Natural killer cell treated with Interleukin-12 subunit alpha and Interleukin-12 subunit beta and Interleukin-15 and Interleukin-18, amount 100 ng/mL, for 72 hours (primary cell): ENCODE results near the gene SMIM26. TPM values are rescaled to one million over a fixed set of nuclear protein-coding genes. Genes with fewer than 3 reads are reported as not detected.

Experiments used
- ATAC-seq, 2 donors: fragments of 150-1000 bp; cut with Tn5 transposase in 1 of 2; sonication (Bioruptor Pico), chemical (Tn5 transposase) in 1 of 2; 2 replicates each; pipeline ENCODE4 v1.10.0; 2021
- DNase-seq: peaks from one replicate; pipeline ENCODE4 v3.0.0; 2022; ENCODE audit warnings: low spot score
- H3K27ac Mint-ChIP-seq, 2 donors: 1 replicate in 1 of 2; 2 replicates in 1 of 2; pipeline ENCODE4 v1.8.0; 2022; ENCODE audit warnings: mixed read lengths in 2 of 2, mild to moderate bottlenecking in 1 of 2, moderate library complexity in 1 of 2
- H3K27me3 Mint-ChIP-seq, 2 donors: 1 replicate in 1 of 2; 2 replicates in 1 of 2; pipeline ENCODE4 v1.8.0; 2022; ENCODE audit warnings: mixed read lengths in 2 of 2
- H3K36me3 Mint-ChIP-seq: one replicate; pipeline ENCODE4 v1.8.0; 2022; ENCODE audit warnings: mixed read lengths
- H3K4me1 Mint-ChIP-seq, 2 donors: 1 replicate in 1 of 2; 2 replicates in 1 of 2; pipeline ENCODE4 v1.8.0; 2022; ENCODE audit warnings: low read depth in 2 of 2, mixed read lengths in 2 of 2, mild to moderate bottlenecking in 1 of 2
- H3K4me3 Mint-ChIP-seq: one replicate; pipeline ENCODE4 v1.8.0; 2022; ENCODE audit warnings: mixed read lengths
- H3K9me3 Mint-ChIP-seq: 2 replicates; pipeline ENCODE4 v1.8.0; 2022; ENCODE audit warnings: mixed read lengths
- total RNA-seq, 2 donors: library from RNA; stranded (reverse); gene quantifications; one replicate each; pipeline ENCODE4 v1.2.3, GENCODE V29; 2022

Gene SMIM26
- total RNA-seq, 2 donors from 2014 or later, result 41.8 to 44.4 TPM

DNA sequence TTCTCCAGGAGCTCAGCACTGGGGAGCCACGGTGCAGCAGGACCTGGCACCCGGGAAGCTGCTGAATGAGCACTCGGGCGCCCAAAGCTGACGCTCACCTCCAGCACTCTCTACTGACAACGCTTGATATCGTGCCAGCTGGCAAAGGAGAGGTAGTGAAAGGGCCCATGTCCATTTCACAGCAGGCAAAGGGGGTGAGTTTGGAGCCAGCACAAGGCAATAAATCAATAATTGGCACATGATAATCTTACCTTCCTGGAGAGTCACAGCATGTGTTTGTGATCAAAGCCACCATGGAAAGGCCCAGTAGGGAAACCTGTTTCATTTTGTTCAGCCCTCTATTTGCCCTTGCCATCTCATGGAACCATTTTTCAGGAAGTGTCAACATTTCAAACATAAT, 23.3 kb upstream of the SMIM26 start:
- DNase-seq (no peak), ATAC-seq (no peak)
- H3K27me3 Mint-ChIP-seq, result no peaks in the 10 kb centered on the region
- H3K27ac Mint-ChIP-seq, result no peak overlapping the region
- H3K9me3 Mint-ChIP-seq, result no peaks in the 10 kb centered on the region
- H3K36me3 Mint-ChIP-seq, result peaks cover 34% of the 10 kb centered on the region
- no peak overlapping the region for H3K4me3 Mint-ChIP-seq
- peaks cover 0 to 17% of the 10 kb centered on the region in 2 donors for H3K4me1 Mint-ChIP-seq

GRCh38 chr20:18545566-18545965, 21.7 kb upstream of the SMIM26 start:
- H3K4me3 Mint-ChIP-seq, result no peak overlapping the region
- H3K27me3 Mint-ChIP-seq, result no peaks in the 10 kb centered on the region
- no peaks in the 10 kb centered on the region for H3K9me3 Mint-ChIP-seq
- peaks cover 27% of the 10 kb centered on the region for H3K36me3 Mint-ChIP-seq
- no peak overlapping the region for H3K27ac Mint-ChIP-seq
- DNase-seq (no peak), ATAC-seq (no peak)
- peaks cover 0 to 12% of the 10 kb centered on the region in 2 donors for H3K4me1 Mint-ChIP-seq

DNA sequence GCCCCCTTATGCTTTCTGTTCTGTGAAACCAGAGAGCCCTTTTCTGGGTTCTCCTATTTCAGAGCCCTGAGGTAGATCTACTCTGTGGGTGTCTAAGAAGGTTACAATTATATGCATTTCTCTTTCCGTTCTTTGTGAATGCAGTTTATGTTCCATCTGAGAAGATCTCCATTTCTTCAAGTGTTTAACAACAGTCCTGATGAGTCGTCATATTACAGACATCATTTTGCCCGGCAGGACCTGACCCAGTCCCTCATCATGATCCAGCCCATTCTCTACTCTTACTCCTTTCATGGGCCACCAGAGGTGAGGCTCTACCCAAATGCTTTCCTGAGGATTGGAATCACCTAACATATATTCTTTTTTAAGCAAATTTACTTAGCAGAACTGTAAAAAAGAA, 18.8 kb upstream of the SMIM26 start:
- peaks cover 21% of the 10 kb centered on the region for H3K36me3 Mint-ChIP-seq
- no peaks in the 10 kb centered on the region for H3K27me3 Mint-ChIP-seq
- H3K9me3 Mint-ChIP-seq, result no peaks in the 10 kb centered on the region
- ATAC-seq (no peak), DNase-seq (no peak)
- peaks cover 0 to 5% of the 10 kb centered on the region in 2 donors for H3K4me1 Mint-ChIP-seq
- H3K27ac Mint-ChIP-seq, result no peak overlapping the region
- H3K4me3 Mint-ChIP-seq, result no peak overlapping the region

DNA sequence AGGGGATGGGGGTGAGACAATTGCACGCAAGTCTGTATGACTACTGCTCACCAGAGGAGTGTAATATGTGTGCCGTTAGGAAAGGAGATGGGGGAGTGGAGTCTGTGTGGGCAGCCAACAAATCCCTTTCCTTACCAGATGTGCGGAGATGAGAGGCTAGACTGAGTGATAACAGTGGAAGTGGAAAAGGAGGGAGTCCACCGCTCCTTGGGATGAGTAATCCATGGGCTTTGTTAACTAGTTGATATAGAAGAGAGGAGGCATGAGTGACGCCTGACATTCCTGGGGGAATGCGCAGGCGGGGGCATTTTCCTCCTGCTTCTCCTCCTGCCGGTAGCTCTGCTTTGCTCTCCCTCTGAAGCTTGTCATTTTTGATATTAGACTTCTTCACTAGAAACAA, 13.5 kb upstream of the SMIM26 start:
- H3K36me3 Mint-ChIP-seq, result peaks cover 9% of the 10 kb centered on the region
- H3K4me1 Mint-ChIP-seq, result no peaks in the 10 kb centered on the region
- H3K27me3 Mint-ChIP-seq, result no peaks in the 10 kb centered on the region
- no peaks in the 10 kb centered on the region for H3K9me3 Mint-ChIP-seq
- DNase-seq (no peak), ATAC-seq (no peak)
- H3K4me3 Mint-ChIP-seq, result no peak overlapping the region
- no peak overlapping the region for H3K27ac Mint-ChIP-seq

DNA sequence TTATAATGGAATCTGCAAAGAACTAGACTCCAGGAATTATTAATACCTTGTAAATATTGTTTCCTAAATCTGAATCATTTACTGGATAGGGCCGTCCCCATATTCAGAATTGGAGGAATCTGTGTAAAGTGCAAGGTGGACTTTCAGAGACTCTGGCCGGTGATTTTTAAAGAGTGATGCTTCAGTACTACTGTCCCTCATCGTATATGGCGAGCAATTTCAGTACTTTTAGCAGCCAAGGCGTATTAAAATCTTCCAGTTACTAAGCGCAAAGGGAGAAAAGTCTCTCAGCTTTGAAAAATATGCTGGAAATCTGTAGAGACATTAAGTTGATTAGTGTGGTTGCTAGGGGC, 483 bp downstream of the SMIM26 start:
- H3K27ac Mint-ChIP-seq, result peak overlapping the region; percentile 83 to 94
- peak in 1 of 2 donors; percentile 14 for ATAC-seq
- H3K27me3 Mint-ChIP-seq, result no peaks in the 10 kb centered on the region
- H3K4me3 Mint-ChIP-seq, result peak overlapping the region; percentile 92
- H3K36me3 Mint-ChIP-seq, result peaks cover 10% of the 10 kb centered on the region
- H3K9me3 Mint-ChIP-seq, result no peaks in the 10 kb centered on the region
- H3K4me1 Mint-ChIP-seq, result peaks cover 12 to 16% of the 10 kb centered on the region in 2 donors
- no peak for DNase-seq

DNA sequence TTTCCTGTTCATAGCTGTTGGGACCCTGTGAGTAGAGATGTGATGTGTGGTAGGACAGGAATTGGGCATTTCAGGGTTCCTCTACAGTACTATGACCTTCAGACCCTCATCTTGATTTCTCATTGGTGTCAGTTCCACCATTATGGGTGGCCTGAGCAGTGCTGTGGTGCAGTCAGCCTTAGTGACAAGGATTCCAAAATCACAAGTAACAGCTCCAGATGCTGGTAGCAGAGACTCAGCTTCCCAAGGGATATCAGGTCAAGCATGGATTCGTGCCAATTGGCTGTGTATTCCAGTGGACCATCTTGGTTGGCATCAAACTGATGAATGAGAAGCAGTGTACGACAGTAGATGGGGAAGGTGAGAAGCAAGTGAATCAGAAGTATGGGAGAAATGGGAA, 3.8 kb downstream of the SMIM26 start:
- no peak for DNase-seq
- no peak for ATAC-seq
- Mint-ChIP-seq H3K27me3 (no peaks in the 10 kb centered on the region), H3K4me3 (no peak overlapping the region), H3K36me3 (peaks cover 6% of the 10 kb centered on the region), H3K9me3 (no peaks in the 10 kb centered on the region), H3K27ac (no peak overlapping the region), H3K4me1 (peaks cover 12 to 16% of the 10 kb centered on the region in 2 donors)

DNA sequence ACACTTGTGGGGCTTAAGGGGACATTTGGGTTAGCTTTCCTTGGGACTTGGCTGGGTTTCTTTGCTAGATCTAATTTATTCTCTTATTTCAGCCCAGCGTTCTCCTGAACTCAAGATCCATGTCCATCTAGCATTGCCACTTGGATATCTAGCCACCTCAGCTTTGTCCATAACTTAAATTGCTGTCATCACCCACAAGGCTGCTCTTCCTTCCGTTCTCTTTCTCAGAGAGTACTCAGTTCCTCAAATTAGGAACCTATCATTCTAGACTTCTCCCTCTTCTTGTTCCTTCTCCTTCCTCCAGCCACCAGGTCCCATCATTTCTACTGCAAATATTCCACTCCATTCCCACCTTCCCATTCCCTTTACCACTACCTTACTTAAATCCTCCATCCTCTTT, 4.3 kb downstream of the SMIM26 start:
- no peak for DNase-seq
- no peaks in the 10 kb centered on the region for H3K27me3 Mint-ChIP-seq
- no peaks in the 10 kb centered on the region for H3K9me3 Mint-ChIP-seq
- peaks cover 7 to 14% of the 10 kb centered on the region in 2 donors for H3K4me1 Mint-ChIP-seq
- H3K36me3 Mint-ChIP-seq, result peaks cover 5% of the 10 kb centered on the region
- no peak overlapping the region for H3K4me3 Mint-ChIP-seq
- no peak for ATAC-seq
- H3K27ac Mint-ChIP-seq, result peak overlapping the region in 1 of 2 donors; percentile 30

DNA sequence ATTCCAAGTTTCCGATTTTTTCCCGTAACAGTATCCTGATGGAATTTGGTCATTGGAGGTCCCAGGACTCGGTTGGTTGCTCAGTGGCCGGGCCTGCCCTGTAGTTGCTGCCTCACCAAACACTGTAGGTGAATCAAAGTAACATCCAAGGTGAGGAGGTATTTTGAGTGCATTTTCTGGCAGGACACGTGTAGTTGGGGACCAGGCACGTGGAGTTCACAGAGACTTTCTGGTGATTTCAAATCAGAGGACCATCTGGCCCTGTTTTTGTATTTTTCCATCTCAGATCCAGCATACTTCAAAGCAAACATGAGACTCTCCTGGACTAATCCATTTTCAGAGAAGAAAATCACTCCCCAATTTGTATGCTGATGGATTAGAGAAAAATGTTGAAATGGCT, 10.7 kb downstream of the SMIM26 start:
- H3K9me3 Mint-ChIP-seq, result no peaks in the 10 kb centered on the region
- no peaks in the 10 kb centered on the region for H3K36me3 Mint-ChIP-seq
- ATAC-seq (no peak), DNase-seq (no peak)
- peaks cover 0 to 6% of the 10 kb centered on the region in 2 donors for H3K4me1 Mint-ChIP-seq
- H3K27ac Mint-ChIP-seq, result no peak overlapping the region
- H3K4me3 Mint-ChIP-seq, result no peak overlapping the region
- H3K27me3 Mint-ChIP-seq, result no peaks in the 10 kb centered on the region

DNA sequence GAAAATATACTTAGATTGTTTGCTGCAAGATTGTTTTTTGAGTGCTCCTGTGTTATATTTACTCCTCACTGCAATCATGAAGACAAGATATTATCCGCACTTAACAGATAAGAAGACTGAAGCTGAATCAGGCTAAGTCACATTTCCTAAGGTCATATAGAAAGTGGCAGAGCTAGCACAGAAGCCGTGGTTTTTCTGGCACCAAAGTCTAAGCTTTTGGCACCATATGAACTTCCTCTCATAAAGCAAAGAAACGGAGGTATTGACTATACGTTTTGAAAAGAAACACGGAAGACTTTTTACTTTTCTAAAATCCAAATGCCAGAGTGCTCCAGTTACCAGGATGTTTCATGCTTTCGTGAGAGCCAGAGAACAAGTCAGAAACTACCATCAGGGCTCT, 11.3 kb downstream of the SMIM26 start:
- peaks cover 0 to 1% of the 10 kb centered on the region in 2 donors for H3K27me3 Mint-ChIP-seq
- H3K4me1 Mint-ChIP-seq, result peaks cover 0 to 6% of the 10 kb centered on the region in 2 donors
- ATAC-seq, result no peak
- no peaks in the 10 kb centered on the region for H3K9me3 Mint-ChIP-seq
- H3K27ac Mint-ChIP-seq, result no peak overlapping the region
- no peaks in the 10 kb centered on the region for H3K36me3 Mint-ChIP-seq
- DNase-seq, result no peak
- peak overlapping the region; percentile 31 for H3K4me3 Mint-ChIP-seq

- Mint-ChIP-seq H3K36me3 (no peaks in the 10 kb centered on the region), H3K4me1 (peaks cover 0 to 6% of the 10 kb centered on the region in 2 donors), H3K27ac (no peak overlapping the region), H3K9me3 (no peaks in the 10 kb centered on the region), H3K27me3 (peaks cover 5 to 9% of the 10 kb centered on the region in 2 donors), H3K4me3 (no peak overlapping the region)
- no peak for ATAC-seq
- DNase-seq, result no peak
Observed at GRCh38 chr20:18580012-18580411, 12.8 kb downstream of the SMIM26 start.

DNA sequence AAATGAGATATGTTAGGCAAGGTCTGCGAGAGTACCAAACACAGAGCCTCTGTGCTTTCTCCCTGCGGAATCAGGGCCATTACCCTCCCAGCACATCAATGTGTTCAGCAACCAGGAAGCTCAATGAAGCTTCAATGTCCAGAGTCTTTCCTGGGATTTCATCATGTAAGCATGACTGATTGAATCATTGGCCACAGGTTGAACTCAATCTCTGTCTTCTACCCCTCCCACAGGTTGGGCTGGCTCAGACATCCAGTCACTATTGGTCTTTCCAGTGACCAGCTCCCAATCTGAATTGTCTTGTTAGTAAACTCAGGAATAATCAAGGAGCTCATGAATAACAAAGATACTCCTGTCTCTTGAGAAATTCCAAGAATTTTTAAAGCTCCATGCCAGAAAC, 17.9 kb downstream of the SMIM26 start:
- peaks cover 5 to 9% of the 10 kb centered on the region in 2 donors for H3K27me3 Mint-ChIP-seq
- H3K36me3 Mint-ChIP-seq, result no peaks in the 10 kb centered on the region
- peaks cover 18 to 23% of the 10 kb centered on the region in 2 donors for H3K4me1 Mint-ChIP-seq
- DNase-seq (no peak), ATAC-seq (no peak)
- no peak overlapping the region for H3K4me3 Mint-ChIP-seq
- no peaks in the 10 kb centered on the region for H3K9me3 Mint-ChIP-seq
- no peak overlapping the region for H3K27ac Mint-ChIP-seq

DNA sequence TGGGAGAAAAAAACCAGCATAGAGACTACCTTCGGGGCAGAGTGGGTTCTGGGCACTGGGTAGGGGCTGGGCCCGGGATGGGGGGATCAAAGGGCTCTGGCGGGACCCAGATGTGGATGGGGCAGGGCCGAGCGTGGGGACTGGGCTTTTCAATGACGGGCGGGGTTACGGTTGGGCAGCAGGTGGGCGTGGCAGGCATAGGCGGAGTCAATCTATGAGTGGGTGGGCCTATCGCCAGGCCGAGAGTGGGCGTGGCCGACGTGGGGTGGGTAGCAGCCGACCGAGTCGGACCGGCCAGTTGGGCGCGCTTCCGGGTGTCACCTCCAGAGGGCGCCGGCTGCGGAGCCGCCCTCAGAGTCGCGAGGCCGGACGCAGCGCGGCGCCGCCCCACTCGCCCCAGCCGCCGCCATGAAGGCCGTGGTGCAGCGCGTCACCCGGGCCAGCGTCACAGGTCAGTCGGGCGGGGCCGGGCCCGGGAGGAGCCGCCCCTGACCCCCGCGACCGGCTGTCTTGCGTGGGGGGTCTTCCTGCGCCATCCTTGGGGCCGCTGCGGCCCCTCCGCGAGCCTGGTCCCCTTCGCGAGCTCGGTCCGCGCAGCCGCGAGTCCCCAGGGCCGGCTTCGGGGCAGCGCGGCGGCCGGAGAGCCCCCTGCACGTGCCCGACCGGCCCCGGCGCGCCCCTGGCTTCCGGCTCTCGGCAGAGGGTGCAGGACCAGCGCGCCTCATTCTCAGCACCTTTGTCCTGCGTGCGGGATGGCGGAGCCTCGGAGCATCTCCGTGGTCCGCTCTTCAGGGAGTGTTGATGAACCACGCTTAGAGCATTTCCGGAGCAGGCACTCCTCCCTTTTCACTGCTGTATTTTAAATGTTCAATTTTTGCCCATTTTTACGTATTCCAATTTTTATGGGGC, 20.7 kb downstream of the SMIM26 start, which contains the start of gene DTD1:
Gene DTD1 (plus strand): TSS at position 390 of the 909 bp plus-strand sequence. CDS start 19 bp downstream, at position 409.
- Mint-ChIP-seq H3K27me3 (peaks cover 5 to 9% of the 10 kb centered on the region in 2 donors), H3K4me3 (peak within 1 kb of the TSS; percentile 81), H3K27ac (peak within 1 kb of the TSS; percentile 50 to 92), H3K36me3 (no peaks in the 10 kb centered on the region), H3K9me3 (no peaks in the 10 kb centered on the region), H3K4me1 (peaks cover 18 to 23% of the 10 kb centered on the region in 2 donors)
- DNase-seq (peak; percentile 96), ATAC-seq (peak; percentile 96)

DNA sequence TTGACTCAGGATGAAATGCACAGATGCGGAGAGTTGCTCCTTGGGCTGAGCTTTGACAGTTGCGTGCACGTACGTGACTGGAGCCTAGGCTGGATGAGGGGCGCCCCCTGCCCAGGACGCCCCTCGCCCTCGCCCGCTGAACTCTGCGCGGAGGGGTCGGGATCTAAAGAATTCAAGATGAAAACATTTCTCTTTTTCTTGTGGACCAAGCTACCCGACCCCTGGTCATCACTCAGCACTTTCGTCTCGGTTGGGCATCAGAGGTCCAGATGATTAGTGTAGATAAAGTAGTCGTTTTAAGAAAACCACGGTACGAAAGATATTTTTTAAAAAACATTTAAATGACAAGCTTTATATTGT, 21.3 kb downstream of the SMIM26 start:
- peak overlapping the region; percentile 81 for H3K4me3 Mint-ChIP-seq
- ATAC-seq, result no peak
- no peaks in the 10 kb centered on the region for H3K9me3 Mint-ChIP-seq
- no peaks in the 10 kb centered on the region for H3K36me3 Mint-ChIP-seq
- H3K27me3 Mint-ChIP-seq, result peaks cover 5 to 8% of the 10 kb centered on the region in 2 donors
- DNase-seq, result no peak
- H3K4me1 Mint-ChIP-seq, result peaks cover 18 to 23% of the 10 kb centered on the region in 2 donors
- peak overlapping the region; percentile 50 to 90 for H3K27ac Mint-ChIP-seq

DNA sequence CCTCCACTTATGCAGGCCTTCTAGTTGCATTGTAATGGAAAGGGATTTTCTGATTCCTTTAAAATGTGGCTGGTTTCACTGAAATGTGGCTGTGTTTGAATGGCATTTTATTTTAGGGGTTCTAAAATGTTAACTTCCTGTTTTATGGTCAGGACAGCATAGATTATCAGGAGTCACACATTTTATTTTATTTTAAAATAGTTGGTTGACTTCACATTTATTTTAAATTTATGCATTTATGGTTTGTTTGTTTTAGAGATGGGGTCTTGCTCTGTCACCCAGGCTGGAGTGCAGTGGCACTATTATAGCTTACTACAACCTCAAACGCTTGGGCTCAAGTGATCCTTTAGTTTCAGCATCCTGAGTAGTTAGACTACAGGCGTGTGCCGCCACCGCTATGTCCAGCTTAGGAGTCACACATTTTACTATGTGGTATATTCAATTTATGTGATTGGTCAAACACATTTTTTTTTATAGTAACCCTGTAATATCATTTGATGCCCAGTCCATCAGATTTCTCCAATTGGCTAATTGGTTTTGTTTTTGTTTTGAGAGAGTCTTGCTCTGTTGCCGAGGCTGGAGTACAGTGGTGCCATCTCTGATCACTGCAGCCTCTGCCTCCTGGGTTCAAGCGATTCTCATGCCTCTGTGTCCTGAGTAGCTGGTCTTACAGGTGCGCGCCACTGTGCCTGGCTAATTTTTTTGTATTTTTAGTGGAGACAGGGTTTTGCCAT, 22.9 kb downstream of the SMIM26 start:
- Mint-ChIP-seq H3K27me3 (no peaks in the 10 kb centered on the region), H3K36me3 (no peaks in the 10 kb centered on the region), H3K4me1 (peaks cover 22 to 23% of the 10 kb centered on the region in 2 donors), H3K4me3 (peak overlapping the region; percentile 81), H3K9me3 (no peaks in the 10 kb centered on the region), H3K27ac (peak overlapping the region; percentile 50 to 90)
- ATAC-seq (no peak), DNase-seq (no peak)
